HUES6 (cell line): ENCODE data around the gene PSMC3IP.
A peak's percentile ranks its signal among the peaks of the same experiment; 100 is the strongest.
"Not testable (repeated sequence)": the region's sequence is repeated elsewhere in the genome, so short reads cannot be mapped to it uniquely, and the experiment has no call there.

ENCODE experiments used
- H3K27ac ChIP-seq: 2 replicates; pipeline ENCODE4 v1.7.0; 2013; ENCODE audit warnings: low read depth, mild to moderate bottlenecking, low read length, inconsistent platforms
- H3K27me3 ChIP-seq: 2 replicates; pipeline ENCODE4 v1.6.1; 2013; ENCODE audit warnings: low read length; ENCODE audit not compliant: control insufficient read depth, insufficient read depth
- H3K36me3 ChIP-seq: 2 replicates; pipeline ENCODE4 v1.6.1; 2013; ENCODE audit warnings: low read length; ENCODE audit not compliant: control insufficient read depth, insufficient read depth
- H3K4me1 ChIP-seq: 2 replicates; pipeline ENCODE4 v1.6.1; 2013; ENCODE audit warnings: low read length; ENCODE audit not compliant: control insufficient read depth, insufficient read depth
- H3K4me3 ChIP-seq: 2 replicates; pipeline ENCODE4 v1.5.1; 2013; ENCODE audit warnings: low read depth, low read length
- H3K9ac ChIP-seq: one replicate; pipeline ENCODE4 v1.6.1; 2013; ENCODE audit warnings: mild to moderate bottlenecking, low read length
- H3K9me3 ChIP-seq: 2 replicates; pipeline ENCODE4 v1.6.1; 2013; ENCODE audit warnings: low read depth, low read length; ENCODE audit not compliant: control insufficient read depth, insufficient read depth

Gene PSMC3IP

DNA sequence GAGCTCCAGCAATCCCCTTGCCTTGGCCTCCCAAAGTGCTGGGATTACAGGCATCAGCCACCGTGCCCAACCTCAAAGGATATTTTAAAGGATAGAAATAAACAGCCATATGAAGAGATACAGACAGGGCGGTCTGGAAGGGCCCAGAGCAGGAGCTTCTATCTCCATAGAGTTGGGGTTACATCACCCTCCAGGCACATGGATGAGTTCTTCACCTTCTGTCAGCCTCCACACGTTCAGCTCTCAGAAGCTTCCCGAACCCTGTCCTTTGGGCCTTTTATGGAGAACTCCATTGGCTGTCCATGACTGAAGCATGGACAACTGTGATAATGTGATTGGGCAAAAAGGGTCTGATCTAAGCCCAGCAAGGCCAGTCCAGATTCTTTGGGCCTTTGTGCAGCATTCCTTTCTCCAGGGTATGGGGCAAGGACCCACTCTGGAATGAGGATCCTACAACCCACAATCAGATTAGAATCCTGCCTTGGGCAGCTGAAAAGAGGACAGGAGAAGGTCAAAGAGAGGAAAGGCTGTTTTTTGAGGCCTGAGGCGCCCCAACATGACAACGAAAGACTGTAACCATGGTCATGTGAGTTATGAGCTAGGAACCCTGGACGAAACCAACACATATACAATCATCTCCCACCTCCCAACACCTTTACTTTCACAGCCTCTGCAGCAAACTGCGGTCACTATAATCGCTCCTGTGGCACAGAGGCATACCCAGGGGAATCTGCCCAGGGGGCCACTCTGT, 31.6 kb downstream of the PSMC3IP start:
- H3K27me3 ChIP-seq, result not testable (repeated sequence)

GRCh38 chr17:42544874-42545283, 32.6 kb downstream of the PSMC3IP start:
- no peak overlapping the region for H3K27ac ChIP-seq
- H3K9me3 ChIP-seq, result no peaks in the 10 kb centered on the region
- no peak overlapping the region for H3K4me3 ChIP-seq
- no peak overlapping the region for H3K9ac ChIP-seq
- H3K27me3 ChIP-seq, result no peaks in the 10 kb centered on the region
- peaks cover 39% of the 10 kb centered on the region for H3K36me3 ChIP-seq
- peaks cover 6% of the 10 kb centered on the region; the same call in 1 of the 2 replicates for H3K4me1 ChIP-seq

More for the DNA sequence above, 31.6 kb downstream of the PSMC3IP start:
- not testable (repeated sequence) for H3K9ac ChIP-seq, H3K4me3 ChIP-seq, H3K27ac ChIP-seq, H3K4me1 ChIP-seq, H3K9me3 ChIP-seq
- peaks cover 33% of the 10 kb centered on the region for H3K36me3 ChIP-seq

- Histone ChIP-seq H3K4me3 (no peak overlapping the region), H3K36me3 (peaks cover 50% of the 10 kb centered on the region), H3K27me3 (no peaks in the 10 kb centered on the region), H3K9ac (no peak overlapping the region), H3K4me1 (peaks cover 6% of the 10 kb centered on the region; the same call in 1 of the 2 replicates), H3K27ac (no peak overlapping the region), H3K9me3 (no peaks in the 10 kb centered on the region)
Observed at GRCh38 chr17:42543190-42544079, 34.1 kb downstream of the PSMC3IP start.

GRCh38 chr17:42541041-42541833, 36.3 kb downstream of the PSMC3IP start:
- no peaks in the 10 kb centered on the region for H3K9me3 ChIP-seq
- H3K4me3 ChIP-seq, result no peak overlapping the region
- H3K27me3 ChIP-seq, result no peaks in the 10 kb centered on the region
- H3K4me1 ChIP-seq, result peaks cover 15% of the 10 kb centered on the region
- H3K9ac ChIP-seq, result peak overlapping the region; percentile 12
- peaks cover 50% of the 10 kb centered on the region for H3K36me3 ChIP-seq
- H3K27ac ChIP-seq, result no peak overlapping the region

GRCh38 chr17:42540558-42540957, 37.0 kb downstream of the PSMC3IP start:
- peaks cover 50% of the 10 kb centered on the region for H3K36me3 ChIP-seq

GRCh38 chr17:42538482-42538881, 39.0 kb downstream of the PSMC3IP start:
- peaks cover 39% of the 10 kb centered on the region for H3K36me3 ChIP-seq
- no peaks in the 10 kb centered on the region for H3K9me3 ChIP-seq
- no peak overlapping the region for H3K4me3 ChIP-seq
- no peak overlapping the region for H3K27ac ChIP-seq
- peaks cover 25% of the 10 kb centered on the region for H3K4me1 ChIP-seq
- no peaks in the 10 kb centered on the region for H3K27me3 ChIP-seq
- no peak overlapping the region for H3K9ac ChIP-seq

More at GRCh38 chr17:42540558-42540957, 37.0 kb downstream of the PSMC3IP start:
- not testable (repeated sequence) for H3K9me3 ChIP-seq, H3K27me3 ChIP-seq, H3K4me3 ChIP-seq, H3K9ac ChIP-seq, H3K27ac ChIP-seq
- H3K4me1 ChIP-seq, result peaks cover 17% of the 10 kb centered on the region

DNA sequence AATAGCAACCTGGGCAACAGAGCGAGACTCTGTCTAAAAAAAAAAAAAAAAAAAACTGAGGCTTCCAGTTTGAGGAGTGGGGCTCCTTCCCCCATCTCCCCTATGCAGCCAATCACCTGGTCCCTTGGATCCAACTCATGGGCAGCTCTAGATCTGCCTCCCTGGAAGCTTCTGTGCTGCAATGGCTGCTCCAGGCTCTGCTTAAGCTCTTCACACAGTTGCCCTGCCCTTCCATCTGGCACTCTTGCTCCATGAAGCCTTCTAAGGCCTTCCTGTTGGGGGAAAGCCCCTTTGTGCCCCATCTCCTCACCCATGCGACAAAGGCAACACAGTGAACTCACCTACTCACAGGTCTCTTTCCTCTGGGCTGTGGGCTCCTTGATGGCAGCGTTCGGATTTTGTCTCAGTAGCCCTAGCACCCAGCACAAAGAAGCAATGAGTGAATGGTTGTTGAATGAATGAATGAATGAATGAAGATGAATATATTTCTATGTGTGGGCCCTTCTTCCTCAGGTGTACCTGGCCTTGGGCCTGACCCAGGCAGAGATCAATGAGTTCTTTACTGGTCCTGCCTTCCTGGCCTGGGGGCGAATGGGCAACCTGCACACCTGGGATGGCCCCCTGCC, 39.6 kb downstream of the PSMC3IP start:
- Histone ChIP-seq H3K27me3 (no peaks in the 10 kb centered on the region), H3K9ac (no peak overlapping the region), H3K36me3 (peaks cover 34% of the 10 kb centered on the region), H3K9me3 (no peaks in the 10 kb centered on the region), H3K4me1 (peaks cover 25% of the 10 kb centered on the region), H3K27ac (no peak overlapping the region), H3K4me3 (no peak overlapping the region)

- no peaks in the 10 kb centered on the region for H3K27me3 ChIP-seq
- H3K9me3 ChIP-seq, result no peaks in the 10 kb centered on the region
- peaks cover 25% of the 10 kb centered on the region for H3K4me1 ChIP-seq
- H3K36me3 ChIP-seq, result peaks cover 27% of the 10 kb centered on the region
- peak overlapping the region; percentile 19; the same call in 1 of the 2 replicates for H3K27ac ChIP-seq
- peak overlapping the region; percentile 74 for H3K4me3 ChIP-seq
- H3K9ac ChIP-seq, result peak overlapping the region; percentile 88
Observed at GRCh38 chr17:42537156-42537805, 40.2 kb downstream of the PSMC3IP start.

GRCh38 chr17:42536372-42537155, 41.0 kb downstream of the PSMC3IP start:
- Histone ChIP-seq H3K27ac (peak overlapping the region; percentile 19; the same call in 1 of the 2 replicates), H3K9me3 (no peaks in the 10 kb centered on the region), H3K36me3 (peaks cover 23% of the 10 kb centered on the region), H3K27me3 (peaks cover 3% of the 10 kb centered on the region), H3K4me3 (peak overlapping the region; percentile 74), H3K4me1 (peaks cover 25% of the 10 kb centered on the region), H3K9ac (peak overlapping the region; percentile 88)
